Glomerular visceral epithelial cell (primary cell): Measurements from ENCODE around the gene GPR34.
"Not testable (repeated sequence)": the region's sequence is repeated elsewhere in the genome, so short reads cannot be mapped to it uniquely, and the experiment has no call there.

Source experiments
- DNase-seq: peaks from one replicate; pipeline ENCODE4 v3.0.0-alpha.2; 2016; ENCODE audit errors: extremely low spot score

Gene GPR34

GRCh38 chrX:41688835-41689234, at the start of gene GPR34:
Gene GPR34, plus strand, starts transcription at chrX:41688973. Its CDS starts 6,661 bp downstream, at chrX:41695634.
- no peak for DNase-seq

GRCh38 chrX:41646201-41646600, 42.6 kb upstream of the GPR34 start:
- not testable (repeated sequence) for DNase-seq

- no peak for DNase-seq
These were observed 35.6 kb upstream of the GPR34 start for GRCh38 chrX:41653125-41653524.

- no peak for DNase-seq
These were observed 33.7 kb upstream of the GPR34 start for GRCh38 chrX:41655101-41655500.

- DNase-seq: peak; percentile 4
These were observed 33.1 kb upstream of the GPR34 start for GRCh38 chrX:41655631-41656030.

GRCh38 chrX:41661366-41662095, 27.2 kb upstream of the GPR34 start:
- peak; percentile 2 for DNase-seq

- peak; percentile 7 for DNase-seq
These were observed 24.3 kb upstream of the GPR34 start for GRCh38 chrX:41664375-41664901.

GRCh38 chrX:41664908-41665307, 23.9 kb upstream of the GPR34 start:
- DNase-seq: peak; percentile 11

- DNase-seq: no peak
These were observed 23.1 kb upstream of the GPR34 start for GRCh38 chrX:41665686-41666085.

GRCh38 chrX:41666251-41666650, 22.5 kb upstream of the GPR34 start:
- no peak for DNase-seq

GRCh38 chrX:41667631-41668030, 21.1 kb upstream of the GPR34 start:
- DNase-seq: peak; percentile 0

GRCh38 chrX:41670112-41670511, 18.7 kb upstream of the GPR34 start:
- DNase-seq: no peak

- DNase-seq: no peak
These were observed 17.7 kb upstream of the GPR34 start for GRCh38 chrX:41671082-41671481.

GRCh38 chrX:41672643-41673042, 16.1 kb upstream of the GPR34 start:
- no peak for DNase-seq

- not testable (repeated sequence) for DNase-seq
These were observed 12.4 kb upstream of the GPR34 start for GRCh38 chrX:41676361-41676760.

GRCh38 chrX:41677183-41678060, 11.4 kb upstream of the GPR34 start:
- DNase-seq: no peak

- no peak for DNase-seq
These were observed 4.6 kb upstream of the GPR34 start for GRCh38 chrX:41684138-41684537.

- no peak for DNase-seq
These were observed 3.8 kb upstream of the GPR34 start for GRCh38 chrX:41684940-41685339.

- DNase-seq: no peak
These were observed 2.0 kb upstream of the GPR34 start for GRCh38 chrX:41686788-41687187.

GRCh38 chrX:41688156-41688555, 617 bp upstream of the GPR34 start:
- DNase-seq: no peak

- DNase-seq: no peak
These were observed 938 bp downstream of the GPR34 start for GRCh38 chrX:41689711-41690110.

GRCh38 chrX:41692162-41692749, 3.5 kb downstream of the GPR34 start:
- no peak for DNase-seq
